ENCODE measurements around the gene GPRIN1.

DNA sequence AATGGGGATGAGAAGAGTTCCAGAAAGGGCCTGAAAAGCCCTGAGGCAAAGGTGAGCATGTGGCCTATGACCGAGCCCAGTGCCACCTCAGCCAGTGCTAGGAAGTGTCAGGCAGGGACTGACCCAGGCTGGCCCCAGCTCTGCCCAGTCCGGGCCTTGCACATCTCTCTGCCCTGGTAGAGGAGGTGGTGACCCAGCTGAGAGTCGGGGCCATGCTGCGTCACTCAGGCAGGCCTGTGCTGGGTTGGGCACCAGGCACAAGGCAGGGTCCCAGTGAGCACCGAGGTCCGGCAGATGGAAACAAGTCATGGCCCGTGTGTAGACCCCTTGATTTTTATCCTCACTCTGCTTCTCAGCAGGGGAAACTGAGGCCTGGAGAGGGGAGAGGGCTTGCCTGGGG lies 60.1 kb downstream of the GPRIN1 start:
- TF ChIP-seq EZH2 (IDR thresholded peaks at IDR 0.05) (no peak), EZH2phosphoT487 (IDR thresholded peaks at IDR 0.05) (no peak)
- TF ChIP-seq, protein P1, sequence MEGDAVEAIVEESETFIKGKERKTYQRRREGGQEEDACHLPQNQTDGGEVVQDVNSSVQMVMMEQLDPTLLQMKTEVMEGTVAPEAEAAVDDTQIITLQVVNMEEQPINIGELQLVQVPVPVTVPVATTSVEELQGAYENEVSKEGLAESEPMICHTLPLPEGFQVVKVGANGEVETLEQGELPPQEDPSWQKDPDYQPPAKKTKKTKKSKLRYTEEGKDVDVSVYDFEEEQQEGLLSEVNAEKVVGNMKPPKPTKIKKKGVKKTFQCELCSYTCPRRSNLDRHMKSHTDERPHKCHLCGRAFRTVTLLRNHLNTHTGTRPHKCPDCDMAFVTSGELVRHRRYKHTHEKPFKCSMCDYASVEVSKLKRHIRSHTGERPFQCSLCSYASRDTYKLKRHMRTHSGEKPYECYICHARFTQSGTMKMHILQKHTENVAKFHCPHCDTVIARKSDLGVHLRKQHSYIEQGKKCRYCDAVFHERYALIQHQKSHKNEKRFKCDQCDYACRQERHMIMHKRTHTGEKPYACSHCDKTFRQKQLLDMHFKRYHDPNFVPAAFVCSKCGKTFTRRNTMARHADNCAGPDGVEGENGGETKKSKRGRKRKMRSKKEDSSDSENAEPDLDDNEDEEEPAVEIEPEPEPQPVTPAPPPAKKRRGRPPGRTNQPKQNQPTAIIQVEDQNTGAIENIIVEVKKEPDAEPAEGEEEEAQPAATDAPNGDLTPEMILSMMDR (IDR thresholded peaks at IDR 0.05) = no peak
